IPS-20b (cell line): ENCODE data around the gene MTHFSD.

Experiments
- H3K27ac ChIP-seq: one replicate; pipeline ENCODE4 v1.5.1; 2013; ENCODE audit warnings: low read length
- H3K27me3 ChIP-seq: 2 replicates; pipeline ENCODE4 v1.6.1; 2013; ENCODE audit warnings: mild to moderate bottlenecking, low read length, inconsistent platforms; ENCODE audit not compliant: insufficient read depth
- H3K36me3 ChIP-seq: 2 replicates; pipeline ENCODE4 v1.6.1; 2013; ENCODE audit warnings: low read depth, mild to moderate bottlenecking, inconsistent platforms, low read length, moderate library complexity; ENCODE audit not compliant: insufficient read depth
- H3K4me1 ChIP-seq: 2 replicates; pipeline ENCODE4 v1.6.1; 2013; ENCODE audit warnings: mild to moderate bottlenecking, control low read depth, inconsistent platforms, low read length, moderate library complexity; ENCODE audit not compliant: insufficient read depth
- H3K4me3 ChIP-seq: 2 replicates; pipeline ENCODE4 v1.5.1; 2013; ENCODE audit warnings: mild to moderate bottlenecking, low read length, inconsistent platforms
- H3K9ac ChIP-seq: 2 replicates; pipeline ENCODE4 v1.6.1; 2013; ENCODE audit warnings: low read depth, mild to moderate bottlenecking, inconsistent platforms, low read length, moderate library complexity
- H3K9me3 ChIP-seq: 2 replicates; pipeline ENCODE4 v1.6.1; 2013; ENCODE audit warnings: mild to moderate bottlenecking, low read depth, low read length, inconsistent platforms; ENCODE audit not compliant: insufficient read depth

The MTHFSD gene

GRCh38 chr16:86512860-86513470 is 42.1 kb downstream of the MTHFSD start:
- Histone ChIP-seq H3K27me3 (peaks cover 100% of the 10 kb centered on the region), H3K27ac (no peak overlapping the region), H3K9ac (no peak overlapping the region), H3K4me1 (peaks cover 6% of the 10 kb centered on the region; the same call in 1 of the 2 replicates), H3K36me3 (no peaks in the 10 kb centered on the region), H3K9me3 (peaks cover 5% of the 10 kb centered on the region; the same call in 1 of the 2 replicates), H3K4me3 (no peak overlapping the region)

- Histone ChIP-seq H3K36me3 (no peaks in the 10 kb centered on the region), H3K4me1 (peaks cover 6% of the 10 kb centered on the region; the same call in 1 of the 2 replicates), H3K4me3 (no peak overlapping the region), H3K9me3 (peaks cover 5% of the 10 kb centered on the region; the same call in 1 of the 2 replicates), H3K27ac (no peak overlapping the region), H3K27me3 (peaks cover 100% of the 10 kb centered on the region), H3K9ac (no peak overlapping the region)
These were observed 42.7 kb downstream of the MTHFSD start for GRCh38 chr16:86512301-86512859.

GRCh38 chr16:86511317-86512161 is 43.5 kb downstream of the MTHFSD start:
- Histone ChIP-seq H3K9me3 (peaks cover 5% of the 10 kb centered on the region; the same call in 1 of the 2 replicates), H3K36me3 (no peaks in the 10 kb centered on the region), H3K4me3 (no peak overlapping the region), H3K9ac (no peak overlapping the region), H3K27me3 (peaks cover 100% of the 10 kb centered on the region), H3K4me1 (peaks cover 6% of the 10 kb centered on the region; the same call in 1 of the 2 replicates), H3K27ac (no peak overlapping the region)

GRCh38 chr16:86510465-86511261 is 44.4 kb downstream of the MTHFSD start, which contains the start of gene FOXF1:
FOXF1 (plus strand) TSS chr16:86510527; CDS start chr16:86510570, 43 bp downstream.
- no peaks in the 10 kb centered on the region for H3K36me3 ChIP-seq
- H3K27ac ChIP-seq, result no peak within 1 kb of the TSS
- peak within 1 kb of the TSS; percentile 50; the same call in 1 of the 2 replicates for H3K4me3 ChIP-seq
- H3K4me1 ChIP-seq, result no peaks in the 10 kb centered on the region
- no peak within 1 kb of the TSS for H3K9ac ChIP-seq
- peaks cover 100% of the 10 kb centered on the region for H3K27me3 ChIP-seq
- H3K9me3 ChIP-seq, result peaks cover 5% of the 10 kb centered on the region; the same call in 1 of the 2 replicates

- H3K27ac ChIP-seq, result no peak overlapping the region
- peaks cover 100% of the 10 kb centered on the region for H3K27me3 ChIP-seq
- no peaks in the 10 kb centered on the region for H3K36me3 ChIP-seq
- H3K4me1 ChIP-seq, result no peaks in the 10 kb centered on the region
- peaks cover 5% of the 10 kb centered on the region; the same call in 1 of the 2 replicates for H3K9me3 ChIP-seq
- H3K9ac ChIP-seq, result no peak overlapping the region
- H3K4me3 ChIP-seq, result peak overlapping the region; percentile 50; the same call in 1 of the 2 replicates
These were observed 45.1 kb downstream of the MTHFSD start for GRCh38 chr16:86509759-86510464.

- H3K4me3 ChIP-seq, result peak overlapping the region; percentile 50; the same call in 1 of the 2 replicates
- peaks cover 100% of the 10 kb centered on the region for H3K27me3 ChIP-seq
- no peaks in the 10 kb centered on the region for H3K4me1 ChIP-seq
- H3K27ac ChIP-seq, result no peak overlapping the region
- no peak overlapping the region for H3K9ac ChIP-seq
- H3K36me3 ChIP-seq, result no peaks in the 10 kb centered on the region
- peaks cover 5% of the 10 kb centered on the region; the same call in 1 of the 2 replicates for H3K9me3 ChIP-seq
These were observed 45.9 kb downstream of the MTHFSD start for GRCh38 chr16:86508947-86509758.

- no peaks in the 10 kb centered on the region for H3K4me1 ChIP-seq
- no peak overlapping the region for H3K27ac ChIP-seq
- no peak overlapping the region for H3K9ac ChIP-seq
- peaks cover 100% of the 10 kb centered on the region for H3K27me3 ChIP-seq
- H3K36me3 ChIP-seq, result no peaks in the 10 kb centered on the region
- H3K4me3 ChIP-seq, result no peak overlapping the region; the same call in 1 of the 2 replicates
- peaks cover 7% of the 10 kb centered on the region; the same call in 1 of the 2 replicates for H3K9me3 ChIP-seq
These were observed 46.7 kb downstream of the MTHFSD start for GRCh38 chr16:86508028-86508946.

- H3K4me1 ChIP-seq, result no peaks in the 10 kb centered on the region
- H3K9ac ChIP-seq, result no peak overlapping the region
- H3K27me3 ChIP-seq, result peaks cover 100% of the 10 kb centered on the region
- no peaks in the 10 kb centered on the region for H3K36me3 ChIP-seq
- no peak overlapping the region for H3K4me3 ChIP-seq
- peaks cover 8% of the 10 kb centered on the region; the same call in 1 of the 2 replicates for H3K9me3 ChIP-seq
- H3K27ac ChIP-seq, result no peak overlapping the region
These were observed 47.6 kb downstream of the MTHFSD start for GRCh38 chr16:86507173-86508027.
